GM21825 (cell line): ENCODE results near the gene CASTOR2.
A peak's percentile ranks its signal among the peaks of the same experiment; 100 is the strongest.
"Not testable (repeated sequence)": the region's sequence is repeated elsewhere in the genome, so short reads cannot be mapped to it uniquely, and the experiment has no call there.

ENCODE experiments used
- ATAC-seq: cut with Tn5 transposase; IDR thresholded peaks from one replicate; pipeline ENCODE4 v1.9.1; 2021; ENCODE audit warnings: mild to moderate bottlenecking, moderate library complexity; ENCODE audit not compliant: unreplicated experiment

CASTOR2 gene

GRCh38 chr7:74964511-74965119 is at the start of gene CASTOR2:
Gene CASTOR2 (plus strand): TSS chr7:74964705. CDS start chr7:74964986, 281 bp downstream.
- peak; percentile 87 for ATAC-seq

GRCh38 chr7:74922321-74922890 is 42.1 kb upstream of the CASTOR2 start:
- ATAC-seq, result not testable (repeated sequence)

GRCh38 chr7:74923644-74924043 is 40.9 kb upstream of the CASTOR2 start:
- ATAC-seq, result not testable (repeated sequence)

- ATAC-seq, result not testable (repeated sequence)
Observed at GRCh38 chr7:74926968-74927367, 37.5 kb upstream of the CASTOR2 start.

GRCh38 chr7:74931563-74932328 is 32.8 kb upstream of the CASTOR2 start:
- ATAC-seq, result not testable (repeated sequence)

- not testable (repeated sequence) for ATAC-seq
Observed at GRCh38 chr7:74939429-74939828, 25.1 kb upstream of the CASTOR2 start.

- ATAC-seq, result not testable (repeated sequence)
Observed at GRCh38 chr7:74941302-74942069, 23.0 kb upstream of the CASTOR2 start.

GRCh38 chr7:74943923-74944322 is 20.6 kb upstream of the CASTOR2 start:
- not testable (repeated sequence) for ATAC-seq

- not testable (repeated sequence) for ATAC-seq
Observed at GRCh38 chr7:74947741-74948140, 16.8 kb upstream of the CASTOR2 start.

- ATAC-seq, result not testable (repeated sequence)
Observed at GRCh38 chr7:74953774-74954173, 10.7 kb upstream of the CASTOR2 start.

GRCh38 chr7:74958328-74958727 is 6.2 kb upstream of the CASTOR2 start:
- not testable (repeated sequence) for ATAC-seq

- ATAC-seq, result not testable (repeated sequence)
Observed at GRCh38 chr7:74963704-74964510, 598 bp upstream of the CASTOR2 start.

GRCh38 chr7:74966208-74966854 is 1.8 kb downstream of the CASTOR2 start:
- ATAC-seq, result not testable (repeated sequence)

GRCh38 chr7:74966909-74967308 is 2.4 kb downstream of the CASTOR2 start:
- not testable (repeated sequence) for ATAC-seq

GRCh38 chr7:74971431-74971830 is 6.9 kb downstream of the CASTOR2 start:
- not testable (repeated sequence) for ATAC-seq

GRCh38 chr7:74972377-74972776 is 7.9 kb downstream of the CASTOR2 start:
- not testable (repeated sequence) for ATAC-seq

GRCh38 chr7:74975959-74976358 is 11.5 kb downstream of the CASTOR2 start:
- ATAC-seq, result not testable (repeated sequence)

- ATAC-seq, result not testable (repeated sequence)
Observed at GRCh38 chr7:74977523-74977922, 13.0 kb downstream of the CASTOR2 start.

- ATAC-seq, result not testable (repeated sequence)
Observed at GRCh38 chr7:74988436-74988835, 23.9 kb downstream of the CASTOR2 start.

GRCh38 chr7:74993121-74993520 is 28.6 kb downstream of the CASTOR2 start:
- no peak for ATAC-seq
